ENCODE data around the gene ALKAL2. TPM values are rescaled to one million over a fixed set of nuclear protein-coding genes. Genes with fewer than 3 reads are reported as not detected.

The ALKAL2 gene
- total RNA-seq, 2 donors from 2014 or later = 0.72 to 3.3 TPM

GRCh38 chr2:289362-290089 lies 1.6 kb upstream of the ALKAL2 start:
- Histone ChIP-seq H3K9me3 (no peaks in the 10 kb centered on the region), H3K4me1 (peaks cover 11% of the 10 kb centered on the region), H3K36me3 (no peaks in the 10 kb centered on the region), H3K4me3 (peak overlapping the region; percentile 53), H3K9ac (ENCODE audit: low read depth in 2 of 2, low read length in 2 of 2) (peak overlapping the region; percentile 14 to 53), H3K27me3 (peaks cover 34% of the 10 kb centered on the region), H3K27ac (peak overlapping the region; percentile 21)
- DNase-seq = peak; percentile 30
- TF ChIP-seq, protein P1, sequence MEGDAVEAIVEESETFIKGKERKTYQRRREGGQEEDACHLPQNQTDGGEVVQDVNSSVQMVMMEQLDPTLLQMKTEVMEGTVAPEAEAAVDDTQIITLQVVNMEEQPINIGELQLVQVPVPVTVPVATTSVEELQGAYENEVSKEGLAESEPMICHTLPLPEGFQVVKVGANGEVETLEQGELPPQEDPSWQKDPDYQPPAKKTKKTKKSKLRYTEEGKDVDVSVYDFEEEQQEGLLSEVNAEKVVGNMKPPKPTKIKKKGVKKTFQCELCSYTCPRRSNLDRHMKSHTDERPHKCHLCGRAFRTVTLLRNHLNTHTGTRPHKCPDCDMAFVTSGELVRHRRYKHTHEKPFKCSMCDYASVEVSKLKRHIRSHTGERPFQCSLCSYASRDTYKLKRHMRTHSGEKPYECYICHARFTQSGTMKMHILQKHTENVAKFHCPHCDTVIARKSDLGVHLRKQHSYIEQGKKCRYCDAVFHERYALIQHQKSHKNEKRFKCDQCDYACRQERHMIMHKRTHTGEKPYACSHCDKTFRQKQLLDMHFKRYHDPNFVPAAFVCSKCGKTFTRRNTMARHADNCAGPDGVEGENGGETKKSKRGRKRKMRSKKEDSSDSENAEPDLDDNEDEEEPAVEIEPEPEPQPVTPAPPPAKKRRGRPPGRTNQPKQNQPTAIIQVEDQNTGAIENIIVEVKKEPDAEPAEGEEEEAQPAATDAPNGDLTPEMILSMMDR (IDR thresholded peaks at IDR 0.05) = no peak
- intact Hi-C loops (cut with DNase I) = loop anchor here (5.0 kb wide), 1 partner anchor 42 kb away; no protein-coding TSS in a partner anchor

DNA sequence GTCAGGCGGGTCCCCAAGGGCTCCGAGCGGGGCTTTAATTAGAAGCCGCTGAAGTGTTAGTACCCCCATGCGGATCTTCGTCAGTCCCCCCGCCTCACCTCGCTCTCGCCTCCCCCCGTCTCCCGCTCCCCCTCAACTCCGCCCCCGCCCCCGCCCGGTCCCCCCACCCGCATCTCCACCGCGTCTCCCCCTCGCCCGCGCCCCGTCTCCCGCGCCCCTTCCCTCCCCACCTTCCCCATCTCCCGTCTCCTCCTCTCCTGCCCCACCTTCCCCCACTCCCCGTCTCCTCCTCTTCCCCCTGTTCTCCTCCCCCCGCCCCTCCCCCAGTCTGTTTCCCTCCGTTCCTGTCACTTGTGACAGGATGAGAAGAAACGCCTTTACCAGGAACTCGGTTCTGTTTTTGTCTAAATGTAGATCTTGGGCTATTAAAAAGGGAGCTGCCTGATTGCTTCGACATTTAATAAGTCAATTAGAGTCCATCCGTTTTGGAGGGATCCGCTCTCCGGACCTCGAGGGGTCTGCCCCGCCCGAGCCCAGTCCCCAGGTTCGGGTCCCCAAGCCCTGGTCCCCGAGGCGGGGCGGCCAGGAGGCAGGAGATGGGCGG lies 969 bp upstream of the ALKAL2 start:
- DNase-seq = no peak
- H3K36me3 ChIP-seq = no peaks in the 10 kb centered on the region
- peak overlapping the region; percentile 14 to 53 for H3K9ac ChIP-seq (ENCODE audit: low read depth in 2 of 2, low read length in 2 of 2)
- TF ChIP-seq, protein P1 (IDR thresholded peaks at IDR 0.05) = no peak
- no peak overlapping the region for H3K27ac ChIP-seq
- peaks cover 34% of the 10 kb centered on the region for H3K27me3 ChIP-seq
- peak overlapping the region; percentile 53 for H3K4me3 ChIP-seq
- intact Hi-C loops (cut with DNase I) = no loop called here
- no peaks in the 10 kb centered on the region for H3K9me3 ChIP-seq
- peaks cover 11% of the 10 kb centered on the region for H3K4me1 ChIP-seq

- no peaks in the 10 kb centered on the region for H3K36me3 ChIP-seq
- H3K9ac ChIP-seq (ENCODE audit: low read depth in 2 of 2, low read length in 2 of 2) = peak overlapping the region in 1 of 2 donors; percentile 24
- no peak overlapping the region for H3K27ac ChIP-seq
- peaks cover 11% of the 10 kb centered on the region for H3K4me1 ChIP-seq
- H3K9me3 ChIP-seq = no peaks in the 10 kb centered on the region
- TF ChIP-seq, protein P1 (IDR thresholded peaks at IDR 0.05) = no peak
- intact Hi-C loops (cut with DNase I) = no loop called here
- H3K27me3 ChIP-seq = peaks cover 34% of the 10 kb centered on the region
- H3K4me3 ChIP-seq = peak overlapping the region; percentile 39
- no peak for DNase-seq
Observed at GRCh38 chr2:287471-287885, 413 bp downstream of the ALKAL2 start.

- Histone ChIP-seq H3K36me3 (no peaks in the 10 kb centered on the region), H3K9me3 (no peaks in the 10 kb centered on the region), H3K4me3 (peak overlapping the region; percentile 39), H3K27ac (no peak overlapping the region), H3K9ac (ENCODE audit: low read depth in 2 of 2, low read length in 2 of 2) (peak overlapping the region in 1 of 2 donors; percentile 24), H3K27me3 (peaks cover 34% of the 10 kb centered on the region), H3K4me1 (peaks cover 11% of the 10 kb centered on the region)
- intact Hi-C loops (cut with DNase I) = no loop called here
- no peak for DNase-seq
- TF ChIP-seq, protein P1 (IDR thresholded peaks at IDR 0.05) = no peak
Observed at GRCh38 chr2:286774-287392, 1.0 kb downstream of the ALKAL2 start.

DNA sequence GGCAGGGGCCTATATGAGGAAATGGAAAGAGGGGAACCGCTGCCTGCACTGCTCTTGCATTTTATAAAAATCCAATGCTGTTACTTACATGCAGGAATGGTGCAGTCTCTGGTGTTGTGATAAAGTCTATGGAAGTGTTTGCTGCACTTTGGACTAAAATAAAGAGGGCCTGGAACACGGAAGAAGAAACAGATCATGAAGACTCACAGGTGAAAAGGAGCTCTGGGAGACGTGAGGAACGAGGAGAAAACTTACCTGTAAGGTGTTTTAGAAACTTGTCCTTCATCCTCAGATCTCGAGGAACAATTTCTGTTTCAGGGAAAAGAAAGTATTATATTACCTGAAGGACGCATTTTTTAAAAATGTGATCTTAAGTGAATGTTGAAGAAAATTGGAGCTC lies 1.9 kb downstream of the ALKAL2 start:
- Histone ChIP-seq H3K27ac (no peak overlapping the region), H3K4me3 (no peak overlapping the region)

More for the DNA sequence above, 1.9 kb downstream of the ALKAL2 start:
- intact Hi-C loops (cut with DNase I) = no loop called here
- no peaks in the 10 kb centered on the region for H3K9me3 ChIP-seq
- no peak overlapping the region for H3K9ac ChIP-seq (ENCODE audit: low read depth in 2 of 2, low read length in 2 of 2)
- no peaks in the 10 kb centered on the region for H3K36me3 ChIP-seq
- peaks cover 34% of the 10 kb centered on the region for H3K27me3 ChIP-seq
- TF ChIP-seq, protein P1 (IDR thresholded peaks at IDR 0.05) = no peak
- peaks cover 11% of the 10 kb centered on the region for H3K4me1 ChIP-seq
- DNase-seq = no peak
